GM12878 (cell line): ENCODE results near the gene TBC1D25. TPM values are rescaled to one million over a fixed set of nuclear protein-coding genes. Genes with fewer than 3 reads are reported as not detected.

Source experiments
- ATAC-seq: fragments of 200-7000 bp; cut with Tn5 transposase; 3 replicates; pipeline ENCODE4 v1.9.1; 2020; ENCODE audit warnings: mild to moderate bottlenecking, moderate library complexity
- BruUV-seq: library from RNA; stranded (reverse); fragments of 400-500 nt; replicated peaks from 2 replicates; lab custom pipeline; 2021; lab: Mats Ljungman, UMichigan
- CTCF ChIA-PET: fragments of 300-600 bp; sonication (Branson Sonifier 250); formaldehyde crosslinking; extraction: SDS; loops from one replicate; lab custom pipeline; 2021; ENCODE audit warnings: inconsistent platforms; lab: Yijun Ruan, JAX
- POLR2A ChIA-PET: fragments of 350-600 bp; formaldehyde crosslinking; extraction: SDS; loops from one replicate; lab custom pipeline; 2021; ENCODE audit warnings: inconsistent platforms; lab: Charles Lee
- RAD21 ChIA-PET: fragments of 300-600 bp; sonication (Branson Sonifier 250); formaldehyde crosslinking; loops from one replicate; lab custom pipeline; 2023; ENCODE audit warnings: antibody characterized with exemption; ENCODE audit not compliant: unreplicated experiment; lab: Charles Lee
- SMC1A ChIA-PET: fragments of 300-600 bp; sonication (Branson Sonifier 250); formaldehyde crosslinking; loops from one replicate; lab custom pipeline; 2023; ENCODE audit not compliant: unreplicated experiment, uncharacterized antibody; lab: Charles Lee
- DNase-seq: peaks from one replicate; pipeline ENCODE4 v3.0.0-alpha.2; 2011; ENCODE audit warnings: low read depth, low spot score
- FAIRE-seq: peaks from 3 replicates; lab custom pipeline; 2011; peaks lifted over from hg19 to GRCh38; lab: Jason Lieb, UNC
- H2AFZ ChIP-seq: 2 replicates; pipeline ENCODE4 v1.6.0; 2011; ENCODE audit warnings: low read depth, low read length, control low read depth; ENCODE audit not compliant: control insufficient read depth
- H3K27ac ChIP-seq: 2 replicates; pipeline ENCODE4 v1.5.1; 2011; ENCODE audit warnings: control low read depth; ENCODE audit not compliant: control insufficient read depth, insufficient read depth
- H3K27me3 ChIP-seq, 2 experiments: replicated peaks in 1 of 2; 2 replicates each; pipeline versions ENCODE4 v1.6.0 to v1.6.1; 2011; ENCODE audit warnings: low read length in 1 of 2; ENCODE audit not compliant: control insufficient read depth in 2 of 2, insufficient read depth in 2 of 2
- H3K36me3 ChIP-seq, 2 experiments: 2 replicates each; pipeline ENCODE4 v1.5.1; 2011; ENCODE audit warnings: low read length in 1 of 2; ENCODE audit not compliant: control insufficient read depth in 2 of 2, insufficient read depth in 2 of 2
- H3K4me1 ChIP-seq: 2 replicates; pipeline ENCODE4 v1.6.1; 2011; ENCODE audit warnings: mild to moderate bottlenecking, low read length, moderate library complexity, mixed read lengths; ENCODE audit not compliant: control insufficient read depth, insufficient read depth
- H3K4me2 ChIP-seq: 2 replicates; pipeline ENCODE4 v1.6.0; 2011; ENCODE audit warnings: control low read depth; ENCODE audit not compliant: control insufficient read depth, insufficient read depth
- H3K4me3 ChIP-seq: fragments of 200-600 bp; sonication (generic); 2 replicates; pipeline ENCODE4 v1.5.1; 2016
- H3K79me2 ChIP-seq: 2 replicates; pipeline ENCODE4 v1.6.0; 2011; ENCODE audit warnings: low read length; ENCODE audit not compliant: control insufficient read depth, insufficient read depth
- H3K9ac ChIP-seq: 2 replicates; pipeline ENCODE4 v1.8.0; 2011; ENCODE audit warnings: low read length, control low read depth, mixed read lengths; ENCODE audit not compliant: control insufficient read depth, insufficient read depth
- H3K9me3 ChIP-seq: replicated peaks from 3 replicates; pipeline ENCODE4 v1.5.1; 2011; ENCODE audit warnings: mild to moderate bottlenecking, low read length; ENCODE audit not compliant: control insufficient read depth, insufficient read depth
- H4K20me1 ChIP-seq: 2 replicates; pipeline ENCODE4 v1.6.0; 2011; ENCODE audit not compliant: control insufficient read depth, insufficient read depth
- BCLAF1 ChIP-seq: fragments of 450-650 bp; IDR thresholded peaks from 2 replicates; pipeline ENCODE4 v1.6.1; 2017; ENCODE audit warnings: antibody characterized with exemption, mild to moderate bottlenecking, moderate library complexity
- CREB1 ChIP-seq: IDR thresholded peaks from 2 replicates; pipeline ENCODE4 v1.6.1; 2012; ENCODE audit warnings: low read depth, mild to moderate bottlenecking, inconsistent platforms
- HDAC2 ChIP-seq: fragments of 200-600 bp; sonication (generic); IDR thresholded peaks from 2 replicates; pipeline ENCODE4 v1.6.1; 2017
- NKRF ChIP-seq: fragments of 450-650 bp; conservative IDR thresholded peaks from 2 replicates; pipeline ENCODE4 v1.6.1; 2017; ENCODE audit warnings: mild to moderate bottlenecking, moderate library complexity
- WGBS: methylation state at CpG from one replicate; pipeline ENCODE4 v1.1.6; 2016; ENCODE audit warnings: low lambda C conversion rate; ENCODE audit not compliant: insufficient replicate concordance, insufficient coverage; ENCODE audit errors: missing lambda C conversion rate; 5-methylcytosine and 5-hydroxymethylcytosine counted together
- in situ Hi-C: fragments of 300-500 bp; cut with MboI; formaldehyde crosslinking; loops from 9 replicates; pipeline ENCODE4 v1.14.3; 2018; ENCODE audit warnings: mixed read lengths
- intact Hi-C: fragments of 100-400 bp; cut with micrococcal nuclease; formaldehyde crosslinking; loops from one replicate; pipeline ENCODE4 v1.14.2; 2022; ENCODE audit not compliant: unreplicated experiment
- polyA plus RNA-seq, 11 experiments: library from polyadenylated mRNA; depleted of rRNA in 4 of 11; unstranded in 6 of 11; stranded (reverse) in 5 of 11; fragments of >200 nt; fragmentation: Nextera tagmentation in 4 of 11; fragmentation: Illumina TruSeq in 1 of 11; extraction: Ambion mirVana in 4 of 11; extraction: Trizol in 1 of 11; gene quantifications; 1 replicate in 1 of 11; 2 replicates in 10 of 11; pipeline versions ENCODE4 v1.2.1 to v1.2.3, GENCODE V29; 2011 to 2016; ENCODE audit warnings: inconsistent platforms in 2 of 11, missing spikeins in 2 of 11, low read depth in 1 of 11
- total RNA-seq, 4 experiments: library from RNA; depleted of rRNA in 3 of 4; stranded (reverse); fragments of >200 nt in 3 of 4; fragmentation: Illumina TruSeq in 1 of 4; extraction: Trizol in 1 of 4; gene quantifications; 2 replicates each; pipeline versions ENCODE4 v1.2.1 to v1.2.3, GENCODE V29; 2013 to 2021

Gene TBC1D25
- total and polyA plus RNA-seq, 10 of the 15 experiments (the other 5 are each of a cell fraction or from before 2014, with no cell fraction given), result 0.79 to 17.3 (median 10.0) TPM

- Histone ChIP-seq H3K36me3 (peaks cover 0 to 2% of the 10 kb centered on the region in 2 experiments; a peak in 2 of 4 replicates), H3K27ac (peak overlapping the region; percentile 62), H3K79me2 (peaks cover 19% of the 10 kb centered on the region), H3K9me3 (no peaks in the 10 kb centered on the region; the same call in 2 of the 3 replicates), H3K27me3 (no peaks in the 10 kb centered on the region), H2AFZ (no peak overlapping the region; the same call in 1 of the 2 replicates), H3K4me2 (peak overlapping the region; percentile 80), H3K4me3 (peak overlapping the region; percentile 68), H3K9ac (peak overlapping the region; percentile 70), H3K4me1 (peaks cover 7% of the 10 kb centered on the region; the same call in 1 of the 2 replicates), H4K20me1 (no peaks in the 10 kb centered on the region)
- ChIA-PET SMC1A (interaction anchor here (1.1 to 2.0 kb wide), 2 partner anchors 14 to 18 kb away, joined by 3 to 11 read pairs; partner anchors contain the start of gene TBC1D25), CTCF (interaction anchor here (1.5 to 3.2 kb wide), 2 partner anchors 17 to 48 kb away, joined by 3 to 14 read pairs; partner anchors contain the start of gene TBC1D25), RAD21 (interaction anchor here (1.0 to 1.4 kb wide), 2 partner anchors 18 to 52 kb away, joined by 3 to 5 read pairs (median 5); partner anchors contain the start of genes RBM3 and TBC1D25), POLR2A (interaction anchor here (0.5 to 2.4 kb wide), 7 partner anchors 14 to 940 kb away, joined by 3 to 15 read pairs (median 3); partner anchors contain the start of genes RBM3 and TBC1D25)
- 5% methylated on average over 10 of the region's 10 CpGs for WGBS
- intact Hi-C loops, result no loop called here
- in situ Hi-C loops, result no loop called here
- DNase-seq (no peak), ATAC-seq (no peak), FAIRE-seq (no peak)
- BruUV-seq, result no TSS peak
- TF ChIP-seq HDAC2 (no peak), NKRF (no peak), BCLAF1 (no peak), CREB1 (no peak)
Observed at GRCh38 chrX:48522291-48522690, 17.2 kb upstream of the TBC1D25 start.
